ENCODE data around the gene MEF2D. TPM values are rescaled to one million over a fixed set of nuclear protein-coding genes. Genes with fewer than 3 reads are reported as not detected.
A peak's percentile ranks its signal among the peaks of the same experiment; 100 is the strongest.

Gene MEF2D
- total and polyA plus RNA-seq, 10 donors: 7.4 to 103 (median 61.6) TPM

GRCh38 chr1:156494309-156494895, 6.2 kb downstream of the MEF2D start:
- Histone ChIP-seq H3K9me3 (no peaks in the 10 kb centered on the region), H3K27me3 (replicated peaks in 1 of 7) (no peaks in the 10 kb centered on the region), H3K36me3 (peaks cover 0 to 15% (median 4%) of the 10 kb centered on the region in 6 donors), H3K4me3 (peak overlapping the region in 1 of 8 donors; percentile 54), H3K4me1 (peaks cover 97 to 100% (median 100%) of the 10 kb centered on the region in 6 donors), H3K27ac (peak overlapping the region; percentile 16 to 100 (median 74))
- DNase-seq: no peak
- WGBS, 5 donors: 53 to 66% (median 62%) methylated on average over 6 to 7 of the region's 7 CpGs
- TF ChIP-seq POLR2A (IDR thresholded peaks at IDR 0.05): no peak
- TF ChIP-seq CTCF (IDR thresholded peaks at IDR 0.05 in 8 of 11, conservative IDR thresholded peaks at IDR 0.05 in 3 of 11): no peak
- peak in 2 of 3 donors; percentile 20 to 28 for TF ChIP-seq POLR2AphosphoS5 (IDR thresholded peaks at IDR 0.05)
- intact Hi-C loops (cut with DNase I; ENCODE audit: low total_unique reads): no loop called here

GRCh38 chr1:156493742-156494141, 6.8 kb downstream of the MEF2D start:
- Histone ChIP-seq H3K27ac (peak overlapping the region; percentile 16 to 100 (median 74)), H3K27me3 (replicated peaks in 1 of 7) (no peaks in the 10 kb centered on the region), H3K36me3 (peaks cover 0 to 15% (median 4%) of the 10 kb centered on the region in 6 donors), H3K4me1 (peaks cover 100% of the 10 kb centered on the region in 6 donors), H3K4me3 (peak overlapping the region in 2 of 8 donors; percentile 3 to 54), H3K9me3 (no peaks in the 10 kb centered on the region)
- TF ChIP-seq POLR2A (IDR thresholded peaks at IDR 0.05) (no peak), POLR2AphosphoS5 (IDR thresholded peaks at IDR 0.05) (no peak), CTCF (IDR thresholded peaks at IDR 0.05 in 8 of 11, conservative IDR thresholded peaks at IDR 0.05 in 3 of 11) (no peak)
- no peak for DNase-seq
- intact Hi-C loops (cut with DNase I; ENCODE audit: low total_unique reads): no loop called here

- DNase-seq: no peak
- Histone ChIP-seq H3K4me1 (peaks cover 100% of the 10 kb centered on the region in 6 donors), H3K27ac (peak overlapping the region; percentile 16 to 100 (median 75)), H3K9me3 (no peaks in the 10 kb centered on the region), H3K27me3 (replicated peaks in 1 of 7) (no peaks in the 10 kb centered on the region), H3K4me3 (peak overlapping the region in 3 of 8 donors; percentile 3 to 54 (median 4)), H3K36me3 (peaks cover 0 to 19% (median 4%) of the 10 kb centered on the region in 6 donors)
- TF ChIP-seq POLR2A (IDR thresholded peaks at IDR 0.05) (no peak), POLR2AphosphoS5 (IDR thresholded peaks at IDR 0.05) (peak in 1 of 3 donors; percentile 18)
- WGBS, 5 donors: 33 to 43% (median 36%) methylated on average over 8 to 11 of the region's 11 CpGs
- intact Hi-C loops (cut with DNase I; ENCODE audit: low total_unique reads): no loop called here
Observed at GRCh38 chr1:156493154-156493631, 7.4 kb downstream of the MEF2D start.

GRCh38 chr1:156492591-156493080, 7.9 kb downstream of the MEF2D start:
- peak; percentile 91 for DNase-seq
- peaks cover 100% of the 10 kb centered on the region in 6 donors for H3K4me1 ChIP-seq
- WGBS, 5 donors: 10 to 13% (median 13%) methylated on average over 7 of the region's 7 CpGs
- H3K27ac ChIP-seq: peak overlapping the region; percentile 16 to 100 (median 75)
- no peaks in the 10 kb centered on the region for H3K9me3 ChIP-seq
- no peaks in the 10 kb centered on the region for H3K27me3 ChIP-seq (replicated peaks in 1 of 7)
- TF ChIP-seq CTCF (IDR thresholded peaks at IDR 0.05 in 8 of 11, conservative IDR thresholded peaks at IDR 0.05 in 3 of 11) (no peak), POLR2A (IDR thresholded peaks at IDR 0.05) (no peak), POLR2AphosphoS5 (IDR thresholded peaks at IDR 0.05) (peak in 2 of 3 donors; percentile 73 to 80)
- H3K36me3 ChIP-seq: peaks cover 0 to 22% (median 4%) of the 10 kb centered on the region in 6 donors
- intact Hi-C loops (cut with DNase I; ENCODE audit: low total_unique reads): no loop called here
- H3K4me3 ChIP-seq: peak overlapping the region in 3 of 8 donors; percentile 3 to 54 (median 4)

Data from spleen (tissue), 11 donors.